ENCODE measurements around the gene APBA2. TPM values are rescaled to one million over a fixed set of nuclear protein-coding genes. Genes with fewer than 3 reads are reported as not detected.

The APBA2 gene
- total and polyA plus RNA-seq, 8 donors, result 0.45 to 13.3 (median 2.0) TPM; not detected in 1

- DNase-seq, result no peak
- Histone ChIP-seq H3K36me3 (no peaks in the 10 kb centered on the region), H3K4me1 (peaks cover 0 to 11% (median 7%) of the 10 kb centered on the region in 4 donors), H3K9me3 (no peaks in the 10 kb centered on the region), H3K4me3 (no peak overlapping the region), H3K27ac (no peak overlapping the region), H3K27me3 (peaks cover 5 to 46% (median 12%) of the 10 kb centered on the region in 3 donors)
- 81 to 91% (median 87%) methylated on average over 8 of the region's 8 CpGs for WGBS, 5 donors
- intact Hi-C loops (cut with DNase I; ENCODE audit: low total_unique reads), result no loop called here
- TF ChIP-seq POLR2AphosphoS5 (IDR thresholded peaks at IDR 0.05) (no peak), EP300 (IDR thresholded peaks at IDR 0.05) (no peak), CTCF (IDR thresholded peaks at IDR 0.05) (no peak), POLR2A (IDR thresholded peaks at IDR 0.05) (no peak)
Measured at GRCh38 chr15:29142129-29142747, 256.5 kb downstream of the APBA2 start.

GRCh38 chr15:29143293-29143692 is 257.5 kb downstream of the APBA2 start:
- intact Hi-C loops (cut with DNase I; ENCODE audit: low total_unique reads), result no loop called here
- Histone ChIP-seq H3K27ac (no peak overlapping the region), H3K27me3 (peaks cover 5 to 43% (median 12%) of the 10 kb centered on the region in 3 donors), H3K36me3 (no peaks in the 10 kb centered on the region), H3K9me3 (no peaks in the 10 kb centered on the region), H3K4me3 (no peak overlapping the region), H3K4me1 (peaks cover 0 to 11% (median 7%) of the 10 kb centered on the region in 4 donors)
- WGBS, 5 donors, result 76 to 90% (median 81%) methylated on average over 5 of the region's 5 CpGs
- no peak for DNase-seq
- TF ChIP-seq POLR2A (IDR thresholded peaks at IDR 0.05) (no peak), EP300 (IDR thresholded peaks at IDR 0.05) (no peak), POLR2AphosphoS5 (IDR thresholded peaks at IDR 0.05) (no peak), CTCF (IDR thresholded peaks at IDR 0.05) (no peak)

GRCh38 chr15:29143909-29144635 is 258.3 kb downstream of the APBA2 start:
- Histone ChIP-seq H3K27me3 (peaks cover 5 to 35% (median 9%) of the 10 kb centered on the region in 3 donors), H3K9me3 (no peaks in the 10 kb centered on the region), H3K36me3 (no peaks in the 10 kb centered on the region), H3K4me3 (no peak overlapping the region), H3K4me1 (peaks cover 0 to 11% (median 7%) of the 10 kb centered on the region in 4 donors), H3K27ac (no peak overlapping the region)
- WGBS, 5 donors, result 78 to 92% (median 84%) methylated on average over 10 of the region's 10 CpGs
- peak in 1 of 2 donors; percentile 18 for DNase-seq
- TF ChIP-seq POLR2A (IDR thresholded peaks at IDR 0.05) (no peak), EP300 (IDR thresholded peaks at IDR 0.05) (no peak), CTCF (IDR thresholded peaks at IDR 0.05) (no peak), POLR2AphosphoS5 (IDR thresholded peaks at IDR 0.05) (no peak)
- intact Hi-C loops (cut with DNase I; ENCODE audit: low total_unique reads), result no loop called here

- peaks cover 0 to 6% (median 0%) of the 10 kb centered on the region in 4 donors for H3K9me3 ChIP-seq
- intact Hi-C loops (cut with DNase I; ENCODE audit: low total_unique reads), result no loop called here
- H3K36me3 ChIP-seq, result no peaks in the 10 kb centered on the region
- no peak overlapping the region for H3K4me3 ChIP-seq
- H3K4me1 ChIP-seq, result no peaks in the 10 kb centered on the region
- H3K27me3 ChIP-seq, result peaks cover 0 to 1% (median 0%) of the 10 kb centered on the region in 3 donors
- DNase-seq, result peak in 1 of 2 donors; percentile 15
- WGBS, 5 donors, result 83 to 92% (median 91%) methylated on average over 18 of the region's 18 CpGs
- TF ChIP-seq POLR2A (IDR thresholded peaks at IDR 0.05) (no peak), POLR2AphosphoS5 (IDR thresholded peaks at IDR 0.05) (no peak), EP300 (IDR thresholded peaks at IDR 0.05) (no peak), CTCF (IDR thresholded peaks at IDR 0.05) (no peak)
- H3K27ac ChIP-seq, result no peak overlapping the region
Measured at GRCh38 chr15:29149738-29150075, 263.9 kb downstream of the APBA2 start.

Data from stomach (tissue), 9 donors.